GM23338 (cell line): ENCODE results near the gene ZCCHC4. TPM values are rescaled to one million over a fixed set of nuclear protein-coding genes. Genes with fewer than 3 reads are reported as not detected.

Source experiments
- ATAC-seq: fragments of 200-7000 bp; cut with Tn5 transposase; 3 replicates; pipeline ENCODE4 v1.9.1; 2020
- DNase-seq: peaks from one replicate; pipeline ENCODE4 v3.0.0-alpha.2; 2015; ENCODE audit warnings: low spot score
- H2AFZ ChIP-seq: fragments of 200-600 bp; sonication (generic); 2 replicates; pipeline ENCODE4 v1.8.0; 2016; ENCODE audit warnings: antibody characterized with exemption, mild to moderate bottlenecking, moderate library complexity
- H3F3A ChIP-seq: fragments of 200-600 bp; sonication (generic); replicated peaks from 2 replicates; pipeline ENCODE4 v1.8.0; 2017; ENCODE audit warnings: antibody characterized with exemption, mixed run types, low read depth
- H3K27ac ChIP-seq: fragments of 200-600 bp; sonication (generic); 2 replicates; pipeline ENCODE4 v1.6.1; 2016; ENCODE audit warnings: low read depth
- H3K27me3 ChIP-seq: fragments of 200-600 bp; sonication (generic); 2 replicates; pipeline ENCODE4 v1.8.0; 2016; ENCODE audit warnings: mild to moderate bottlenecking, mixed run types, moderate library complexity; ENCODE audit not compliant: insufficient read depth
- H3K36me3 ChIP-seq: fragments of 200-600 bp; sonication (generic); 2 replicates; pipeline ENCODE4 v1.8.0; 2016; ENCODE audit warnings: mild to moderate bottlenecking; ENCODE audit not compliant: insufficient read depth
- H3K4me1 ChIP-seq: fragments of 200-600 bp; sonication (generic); 2 replicates; pipeline ENCODE4 v1.8.0; 2016; ENCODE audit warnings: mild to moderate bottlenecking, moderate library complexity; ENCODE audit not compliant: insufficient read depth
- H3K4me2 ChIP-seq: fragments of 200-600 bp; sonication (generic); 2 replicates; pipeline ENCODE4 v1.7.1; 2017; ENCODE audit warnings: mixed run types
- H3K4me3 ChIP-seq: fragments of 200-600 bp; sonication (generic); 2 replicates; pipeline ENCODE4 v1.6.1; 2016; ENCODE audit warnings: mixed run types
- H3K79me2 ChIP-seq: fragments of 200-600 bp; sonication (generic); replicated peaks from 2 replicates; pipeline ENCODE4 v1.8.0; 2017; ENCODE audit warnings: mild to moderate bottlenecking; ENCODE audit not compliant: insufficient read depth
- H3K9me2 ChIP-seq: fragments of 200-600 bp; sonication (generic); 2 replicates; pipeline ENCODE4 v1.8.0; 2017; ENCODE audit not compliant: insufficient read depth
- H4K20me1 ChIP-seq: fragments of 200-600 bp; sonication (generic); replicated peaks from 2 replicates; pipeline ENCODE4 v1.8.0; 2017; ENCODE audit warnings: mild to moderate bottlenecking; ENCODE audit not compliant: insufficient read depth
- H3K27ac Mint-ChIP-seq: 2 replicates; pipeline ENCODE4 v1.8.0; 2020; ENCODE audit warnings: inconsistent platforms, mild to moderate bottlenecking, moderate library complexity, mixed read lengths
- H3K27me3 Mint-ChIP-seq: 3 replicates; pipeline ENCODE4 v1.8.0; 2022; ENCODE audit warnings: low read depth, mild to moderate bottlenecking, moderate library complexity, mixed read lengths, inconsistent platforms; ENCODE audit not compliant: insufficient read depth, poor library complexity
- H3K36me3 Mint-ChIP-seq: 3 replicates; pipeline ENCODE4 v1.8.0; 2021; ENCODE audit warnings: low read depth, mild to moderate bottlenecking, inconsistent platforms, moderate library complexity, mixed read lengths
- H3K4me1 Mint-ChIP-seq: 3 replicates; pipeline ENCODE4 v1.8.0; 2020; ENCODE audit warnings: mild to moderate bottlenecking, inconsistent platforms, mixed read lengths
- H3K4me3 Mint-ChIP-seq: 3 replicates; pipeline ENCODE4 v1.8.0; 2021; ENCODE audit warnings: moderate library complexity, mild to moderate bottlenecking, inconsistent platforms, mixed read lengths
- H3K9me3 Mint-ChIP-seq: 3 replicates; pipeline ENCODE4 v1.8.0; 2020; ENCODE audit warnings: moderate library complexity, mild to moderate bottlenecking, inconsistent platforms, mixed read lengths
- CREB1 ChIP-seq: fragments of 250-450 bp; sonication (Bioruptor Pico); IDR thresholded peaks from 2 replicates; pipeline ENCODE4 v1.5.0; 2020; ENCODE audit warnings: low read depth, mild to moderate bottlenecking, moderate library complexity
- CTCF ChIP-seq, 2 experiments: fragments of 200-600 bp in 1 of 2; sonication (generic) in 1 of 2; conservative IDR thresholded peaks; 2 replicates each; pipeline versions ENCODE4 v1.5.1 to v1.6.1; 2016 to 2017; ENCODE audit warnings: antibody characterized with exemption in 2 of 2, low read depth in 2 of 2, mild to moderate bottlenecking in 2 of 2, moderate library complexity in 1 of 2
- ETS1 ChIP-seq: IDR thresholded peaks from 2 replicates; pipeline ENCODE4 v1.6.1; 2016; ENCODE audit warnings: antibody characterized with exemption
- EZH2 ChIP-seq: fragments of 200-600 bp; sonication (generic); IDR thresholded peaks from one replicate; pipeline ENCODE4 v1.8.0; 2017; ENCODE audit warnings: antibody characterized with exemption, mild to moderate bottlenecking, low read depth; ENCODE audit not compliant: unreplicated experiment
- EZH2phosphoT487 ChIP-seq: fragments of 200-600 bp; sonication (generic); IDR thresholded peaks from one replicate; pipeline ENCODE4 v1.8.1; 2018; ENCODE audit warnings: antibody characterized with exemption; ENCODE audit not compliant: unreplicated experiment
- JUNB ChIP-seq: IDR thresholded peaks from one replicate; pipeline ENCODE4 v1.6.1; 2016; ENCODE audit warnings: antibody characterized with exemption; ENCODE audit not compliant: unreplicated experiment
- NANOG ChIP-seq: IDR thresholded peaks from 2 replicates; pipeline ENCODE4 v1.6.1; 2016; ENCODE audit warnings: antibody characterized with exemption, borderline replicate concordance
- POLR2AphosphoS5 ChIP-seq: IDR thresholded peaks from 2 replicates; pipeline ENCODE4 v1.6.1; 2016; ENCODE audit warnings: antibody characterized with exemption, low read depth
- STAT1 ChIP-seq: IDR thresholded peaks from one replicate; pipeline ENCODE4 v1.6.1; 2016; ENCODE audit warnings: antibody characterized with exemption; ENCODE audit not compliant: unreplicated experiment
- ZNF114 ChIP-seq: fragments of 250-450 bp; sonication (Bioruptor Pico); IDR thresholded peaks from 2 replicates; pipeline ENCODE4 v1.5.0; 2020; ENCODE audit warnings: mild to moderate bottlenecking, moderate library complexity
- ZNF331 ChIP-seq: fragments of 250-450 bp; sonication (Bioruptor Pico); IDR thresholded peaks from 2 replicates; pipeline ENCODE4 v1.5.0; 2020; ENCODE audit warnings: low read depth, mild to moderate bottlenecking, moderate library complexity
- ZNF462 ChIP-seq: fragments of 250-450 bp; sonication (Bioruptor Pico); IDR thresholded peaks from 2 replicates; pipeline ENCODE4 v1.5.0; 2020; ENCODE audit warnings: mild to moderate bottlenecking, moderate library complexity
- polyA plus RNA-seq: library from polyadenylated mRNA; unstranded; fragments of >200 nt; fragmentation: Nextera tagmentation; extraction: Ambion mirVana; gene quantifications from 2 replicates; pipeline ENCODE4 v1.2.1, GENCODE V29; 2016
- total RNA-seq: library from RNA; depleted of rRNA; stranded (reverse); fragments of >200 nt; shearing (Covaris generic); gene quantifications from 2 replicates; pipeline ENCODE4 v1.2.3, GENCODE V29; 2014
- TF ChIP-seq, protein P1 (sequence below): IDR thresholded peaks from one replicate; pipeline ENCODE4 v1.6.1; 2018; ENCODE audit warnings: antibody characterized with exemption; ENCODE audit not compliant: unreplicated experiment

ZCCHC4 gene
- total and polyA plus RNA-seq, 2 experiments from 2014 or later: 11.3 to 17.9 TPM

- H3K36me3 ChIP-seq: peaks cover 3% of the 10 kb centered on the region; the same call in 1 of the 2 replicates
These were observed 8.2 kb downstream of the ZCCHC4 start for GRCh38 chr4:25320773-25321172.

More at GRCh38 chr4:25320773-25321172, 8.2 kb downstream of the ZCCHC4 start:
- Histone ChIP-seq H3K27me3 (no peaks in the 10 kb centered on the region), H4K20me1 (no peaks in the 10 kb centered on the region; the same call in 1 of the 2 replicates), H3K9me2 (no peaks in the 10 kb centered on the region), H3K4me2 (no peak overlapping the region), H3F3A (no peaks in the 10 kb centered on the region), H3K4me1 (no peaks in the 10 kb centered on the region), H2AFZ (no peak overlapping the region), H3K27ac (no peak overlapping the region), H3K79me2 (no peaks in the 10 kb centered on the region), H3K4me3 (no peak overlapping the region)
- DNase-seq (no peak), ATAC-seq (no peak)
- no peaks in the 10 kb centered on the region for H3K9me3 Mint-ChIP-seq
- no peak for TF ChIP-seq NANOG
- TF ChIP-seq ZNF114 (CRISPR knock-in tag): no peak
- no peak for TF ChIP-seq EZH2phosphoT487
- no peak for TF ChIP-seq ETS1
- no peak for TF ChIP-seq ZNF331 (CRISPR knock-in tag)
- TF ChIP-seq JUNB: no peak
- TF ChIP-seq ZNF462: no peak
- no peak for TF ChIP-seq STAT1
- TF ChIP-seq CREB1 (CRISPR knock-in tag): no peak
- TF ChIP-seq CTCF (conservative IDR thresholded peaks at IDR 0.05; ENCODE audit: low read depth in 2 of 2): no peak
- no peak for TF ChIP-seq EZH2
- TF ChIP-seq POLR2AphosphoS5: no peak
- TF ChIP-seq, protein P1, sequence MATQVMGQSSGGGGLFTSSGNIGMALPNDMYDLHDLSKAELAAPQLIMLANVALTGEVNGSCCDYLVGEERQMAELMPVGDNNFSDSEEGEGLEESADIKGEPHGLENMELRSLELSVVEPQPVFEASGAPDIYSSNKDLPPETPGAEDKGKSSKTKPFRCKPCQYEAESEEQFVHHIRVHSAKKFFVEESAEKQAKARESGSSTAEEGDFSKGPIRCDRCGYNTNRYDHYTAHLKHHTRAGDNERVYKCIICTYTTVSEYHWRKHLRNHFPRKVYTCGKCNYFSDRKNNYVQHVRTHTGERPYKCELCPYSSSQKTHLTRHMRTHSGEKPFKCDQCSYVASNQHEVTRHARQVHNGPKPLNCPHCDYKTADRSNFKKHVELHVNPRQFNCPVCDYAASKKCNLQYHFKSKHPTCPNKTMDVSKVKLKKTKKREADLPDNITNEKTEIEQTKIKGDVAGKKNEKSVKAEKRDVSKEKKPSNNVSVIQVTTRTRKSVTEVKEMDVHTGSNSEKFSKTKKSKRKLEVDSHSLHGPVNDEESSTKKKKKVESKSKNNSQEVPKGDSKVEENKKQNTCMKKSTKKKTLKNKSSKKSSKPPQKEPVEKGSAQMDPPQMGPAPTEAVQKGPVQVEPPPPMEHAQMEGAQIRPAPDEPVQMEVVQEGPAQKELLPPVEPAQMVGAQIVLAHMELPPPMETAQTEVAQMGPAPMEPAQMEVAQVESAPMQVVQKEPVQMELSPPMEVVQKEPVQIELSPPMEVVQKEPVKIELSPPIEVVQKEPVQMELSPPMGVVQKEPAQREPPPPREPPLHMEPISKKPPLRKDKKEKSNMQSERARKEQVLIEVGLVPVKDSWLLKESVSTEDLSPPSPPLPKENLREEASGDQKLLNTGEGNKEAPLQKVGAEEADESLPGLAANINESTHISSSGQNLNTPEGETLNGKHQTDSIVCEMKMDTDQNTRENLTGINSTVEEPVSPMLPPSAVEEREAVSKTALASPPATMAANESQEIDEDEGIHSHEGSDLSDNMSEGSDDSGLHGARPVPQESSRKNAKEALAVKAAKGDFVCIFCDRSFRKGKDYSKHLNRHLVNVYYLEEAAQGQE: no peak
- H3K27me3 Mint-ChIP-seq: no peaks in the 10 kb centered on the region
- H3K27ac Mint-ChIP-seq: no peak overlapping the region
- peaks cover 3% of the 10 kb centered on the region; the same call in 1 of the 3 replicates for H3K4me1 Mint-ChIP-seq
- peaks cover 16% of the 10 kb centered on the region; the same call in 2 of the 3 replicates for H3K36me3 Mint-ChIP-seq
- H3K4me3 Mint-ChIP-seq: no peak overlapping the region
